ES-I3 (cell line): ENCODE measurements around the gene POU2F3.

Source experiments
- H3K36me3 ChIP-seq: 2 replicates; pipeline ENCODE4 v1.6.1; 2013; ENCODE audit warnings: mild to moderate bottlenecking, low read length, control low read depth, moderate library complexity; ENCODE audit not compliant: insufficient read depth
- H3K4me1 ChIP-seq: 2 replicates; pipeline ENCODE4 v1.6.1; 2013; ENCODE audit warnings: mild to moderate bottlenecking, control low read depth, low read length; ENCODE audit not compliant: insufficient read depth
- H3K9ac ChIP-seq: 2 replicates; pipeline ENCODE4 v1.6.1; 2013; ENCODE audit warnings: low read depth, mild to moderate bottlenecking, low read length, moderate library complexity
- H3K9me3 ChIP-seq: 2 replicates; pipeline ENCODE4 v1.6.1; 2013; ENCODE audit warnings: mild to moderate bottlenecking, low read length, moderate library complexity; ENCODE audit not compliant: control insufficient read depth, insufficient read depth

The POU2F3 gene

DNA sequence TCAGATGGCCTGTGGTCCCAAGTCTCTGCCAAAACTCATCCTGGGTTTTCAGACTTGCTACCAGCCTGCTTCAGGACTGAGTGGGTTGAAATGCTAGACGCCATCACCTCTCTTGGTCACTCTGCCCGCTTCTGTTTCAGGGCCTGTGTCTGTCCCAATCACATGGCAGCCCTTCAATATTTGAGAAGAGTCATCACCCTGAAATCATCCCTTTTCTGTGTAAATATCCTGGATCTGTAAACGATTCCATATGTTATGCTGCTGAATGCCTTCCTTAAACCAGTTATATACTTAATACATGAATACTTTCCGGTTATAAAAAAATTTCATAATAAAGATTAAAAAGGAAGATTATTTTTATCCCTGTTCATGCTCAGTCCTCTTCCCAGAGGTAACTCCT lies 45.3 kb downstream of the POU2F3 start:
- H3K9ac ChIP-seq, result no peak overlapping the region
- no peaks in the 10 kb centered on the region; the same call in 1 of the 2 replicates for H3K36me3 ChIP-seq
- H3K4me1 ChIP-seq, result peaks cover 11% of the 10 kb centered on the region; the same call in 1 of the 2 replicates
- no peaks in the 10 kb centered on the region for H3K9me3 ChIP-seq

DNA sequence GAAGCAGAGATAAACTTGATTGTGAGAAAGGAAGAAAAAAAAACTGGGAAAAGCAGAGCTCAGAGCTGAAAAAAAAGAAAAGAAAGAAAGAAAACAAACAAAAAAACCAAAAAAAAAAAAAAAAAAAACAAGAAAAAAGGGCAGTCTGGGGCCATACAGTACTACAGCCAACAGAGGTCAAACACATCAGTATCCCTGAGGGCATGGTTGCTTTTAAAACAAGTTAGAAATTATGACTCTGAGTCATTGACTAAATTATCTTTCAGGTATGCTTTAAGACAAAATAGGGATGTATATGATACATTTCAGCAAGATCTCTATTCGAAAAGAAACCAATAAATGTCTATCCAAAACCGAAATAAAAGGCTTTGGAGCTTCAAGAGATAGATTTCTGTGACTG lies 48.1 kb downstream of the POU2F3 start:
- no peaks in the 10 kb centered on the region; the same call in 1 of the 2 replicates for H3K36me3 ChIP-seq
- no peaks in the 10 kb centered on the region for H3K9me3 ChIP-seq
- H3K9ac ChIP-seq, result no peak overlapping the region
- peaks cover 4% of the 10 kb centered on the region; the same call in 1 of the 2 replicates for H3K4me1 ChIP-seq

DNA sequence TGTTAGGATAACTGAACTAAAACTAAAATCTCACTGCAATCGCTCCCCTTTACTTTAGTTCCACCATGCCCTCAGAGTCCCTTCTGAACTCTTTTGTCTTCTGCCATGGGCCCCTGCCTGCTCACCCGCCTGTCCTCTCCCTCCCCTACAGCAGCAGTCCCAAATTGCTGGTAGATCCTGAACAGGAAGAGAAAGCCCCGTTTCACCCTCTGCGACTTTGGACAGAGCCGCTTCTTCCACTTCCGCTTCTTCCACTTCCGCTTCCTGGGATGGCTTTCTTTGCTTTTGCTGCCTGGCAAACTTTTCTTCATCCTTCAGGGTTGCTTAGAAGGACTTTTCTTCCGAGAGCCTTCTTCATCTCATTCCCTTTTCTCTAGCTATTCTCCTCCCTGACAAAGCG lies 49.5 kb downstream of the POU2F3 start:
- no peaks in the 10 kb centered on the region for H3K9me3 ChIP-seq
- H3K9ac ChIP-seq, result no peak overlapping the region
- H3K4me1 ChIP-seq, result peaks cover 4% of the 10 kb centered on the region; the same call in 1 of the 2 replicates
- H3K36me3 ChIP-seq, result no peaks in the 10 kb centered on the region; the same call in 1 of the 2 replicates

DNA sequence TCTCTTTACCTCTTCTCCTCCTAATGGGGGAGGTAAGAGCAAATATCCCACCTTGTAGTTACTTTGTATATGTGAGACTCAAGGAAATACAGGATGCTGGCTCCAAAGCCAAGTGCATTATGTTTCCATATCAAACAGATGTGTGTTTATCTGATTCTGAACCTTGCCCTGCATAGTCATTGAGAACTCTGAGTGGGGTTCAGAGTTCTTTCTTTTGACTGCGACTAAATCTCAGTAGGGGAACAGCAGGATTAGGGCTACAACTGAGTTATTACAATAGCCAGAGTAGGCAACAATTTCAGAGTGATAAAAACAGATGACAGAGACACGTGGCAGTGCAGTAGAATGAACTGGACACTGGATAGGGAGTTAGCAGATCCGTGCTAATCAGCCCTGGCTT lies 51.0 kb downstream of the POU2F3 start:
- H3K9me3 ChIP-seq, result no peaks in the 10 kb centered on the region

GRCh38 chr11:120293038-120293800 lies 53.3 kb downstream of the POU2F3 start:
- Histone ChIP-seq H3K36me3 (no peaks in the 10 kb centered on the region; the same call in 1 of the 2 replicates), H3K9me3 (no peaks in the 10 kb centered on the region), H3K4me1 (peaks cover 6% of the 10 kb centered on the region; the same call in 1 of the 2 replicates), H3K9ac (no peak overlapping the region)

More for the DNA sequence above, 51.0 kb downstream of the POU2F3 start:
- Histone ChIP-seq H3K4me1 (peaks cover 4% of the 10 kb centered on the region; the same call in 1 of the 2 replicates), H3K36me3 (no peaks in the 10 kb centered on the region; the same call in 1 of the 2 replicates), H3K9ac (no peak overlapping the region)

DNA sequence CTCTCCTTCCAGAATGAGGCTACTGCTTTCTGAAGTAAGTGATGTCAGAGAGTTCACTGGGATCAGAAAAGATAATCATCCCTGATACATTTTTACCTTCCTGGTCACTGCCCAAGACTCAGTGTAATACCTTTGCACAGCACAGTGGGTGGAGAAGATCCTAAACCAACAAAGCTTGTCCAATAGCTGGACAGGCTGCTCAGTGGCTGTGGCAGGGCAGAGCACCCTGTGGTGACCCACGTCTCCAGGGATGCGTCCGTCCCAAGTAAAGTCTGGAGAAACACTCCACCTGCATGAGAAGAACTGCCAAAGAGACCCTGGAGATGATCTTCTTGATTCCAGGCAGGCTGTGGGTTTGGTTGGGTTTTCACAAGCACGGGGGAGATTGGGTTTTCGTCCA lies 54.2 kb downstream of the POU2F3 start:
- peaks cover 8% of the 10 kb centered on the region; the same call in 1 of the 2 replicates for H3K4me1 ChIP-seq
- H3K9me3 ChIP-seq, result no peaks in the 10 kb centered on the region
- no peak overlapping the region for H3K9ac ChIP-seq
- no peaks in the 10 kb centered on the region; the same call in 1 of the 2 replicates for H3K36me3 ChIP-seq

GRCh38 chr11:120295099-120295498 lies 55.2 kb downstream of the POU2F3 start:
- Histone ChIP-seq H3K9ac (no peak overlapping the region), H3K36me3 (no peaks in the 10 kb centered on the region), H3K9me3 (no peaks in the 10 kb centered on the region), H3K4me1 (peaks cover 12% of the 10 kb centered on the region)

DNA sequence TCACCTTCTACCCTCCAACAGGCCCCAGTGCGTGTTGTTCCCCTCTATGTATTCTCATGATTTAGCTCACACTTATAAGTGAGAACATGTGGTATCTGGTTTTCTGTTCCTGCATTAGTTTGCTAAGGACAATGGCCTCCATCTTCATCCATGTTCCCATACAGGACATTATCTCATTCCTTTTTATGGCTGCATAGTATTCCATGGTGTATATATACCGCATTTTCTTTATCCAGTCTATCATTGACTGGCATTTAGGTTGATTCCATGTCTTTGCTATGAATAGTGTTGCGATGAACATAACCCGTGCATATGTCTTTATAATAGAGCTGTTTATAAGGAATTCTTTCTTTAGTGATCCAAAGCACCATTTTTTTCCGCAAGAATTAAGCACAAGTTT lies 56.6 kb downstream of the POU2F3 start:
- Histone ChIP-seq H3K36me3 (no peaks in the 10 kb centered on the region), H3K9ac (no peak overlapping the region), H3K9me3 (no peaks in the 10 kb centered on the region), H3K4me1 (peaks cover 12% of the 10 kb centered on the region)

GRCh38 chr11:120298461-120298860 lies 58.5 kb downstream of the POU2F3 start:
- Histone ChIP-seq H3K36me3 (no peaks in the 10 kb centered on the region), H3K9ac (no peak overlapping the region), H3K9me3 (no peaks in the 10 kb centered on the region), H3K4me1 (peaks cover 18% of the 10 kb centered on the region)

DNA sequence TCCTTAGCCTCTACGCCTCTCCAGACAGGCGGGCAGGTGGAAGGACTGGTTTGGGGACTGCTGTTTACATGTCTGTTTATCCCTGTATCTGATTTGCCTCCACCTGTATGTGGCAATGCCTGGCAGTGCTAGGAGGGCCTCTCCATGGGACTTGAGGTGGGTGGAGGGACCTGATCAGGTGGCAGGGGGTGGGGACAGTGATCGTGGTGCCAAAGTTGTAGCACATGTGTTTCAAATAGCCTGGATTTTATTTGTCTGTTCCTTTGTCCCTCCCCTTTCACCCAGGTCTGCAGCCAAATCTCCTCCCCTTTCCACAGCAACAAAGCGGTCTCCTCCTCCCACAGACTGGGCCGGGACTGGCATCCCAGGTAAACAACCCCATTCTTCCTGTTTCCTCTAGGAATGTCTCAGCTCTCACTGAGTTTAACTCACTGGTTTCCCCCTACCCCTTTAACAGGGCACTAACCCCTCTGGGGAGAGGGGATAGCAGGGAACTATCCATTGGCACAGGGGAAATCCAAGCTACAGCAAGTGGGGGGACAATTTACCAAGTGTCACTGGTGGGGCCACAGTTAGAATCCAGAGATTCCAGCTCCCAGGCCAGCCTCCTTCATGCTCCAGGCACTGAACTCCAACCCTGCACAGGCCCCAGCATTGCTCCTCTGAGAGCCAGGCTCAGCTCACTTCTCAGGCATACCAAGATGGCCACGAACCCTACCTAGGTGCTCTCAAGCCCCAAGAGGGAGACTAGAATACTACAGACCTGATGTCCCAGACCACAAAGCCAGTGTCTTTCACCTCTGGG lies 62.3 kb downstream of the POU2F3 start:
- Histone ChIP-seq H3K4me1 (peaks cover 44% of the 10 kb centered on the region), H3K9me3 (no peaks in the 10 kb centered on the region), H3K36me3 (no peaks in the 10 kb centered on the region), H3K9ac (no peak overlapping the region)

- peaks cover 45% of the 10 kb centered on the region for H3K4me1 ChIP-seq
- no peaks in the 10 kb centered on the region for H3K9me3 ChIP-seq
- no peak overlapping the region for H3K9ac ChIP-seq
- no peaks in the 10 kb centered on the region for H3K36me3 ChIP-seq
Measured at GRCh38 chr11:120303004-120303637, 63.2 kb downstream of the POU2F3 start.

DNA sequence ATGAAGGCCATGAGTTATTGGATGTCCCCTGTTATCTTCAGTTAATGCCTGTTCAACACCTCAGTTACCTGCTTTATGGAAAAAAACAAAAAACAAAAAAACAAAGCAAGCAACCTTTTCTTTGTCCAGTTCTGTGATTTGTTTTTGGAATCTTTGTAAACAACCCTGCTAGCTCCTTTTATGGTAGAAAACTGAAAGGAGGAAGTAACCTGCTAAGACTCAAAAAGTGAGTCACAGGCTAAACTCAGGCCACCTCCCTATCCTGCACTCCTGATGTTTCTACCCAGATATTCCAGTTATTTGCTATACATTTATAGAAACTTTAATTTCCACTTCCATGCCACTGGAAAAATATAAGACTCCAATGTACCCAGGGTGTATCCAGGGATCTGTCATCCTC lies 64.6 kb downstream of the POU2F3 start:
- Histone ChIP-seq H3K9me3 (no peaks in the 10 kb centered on the region), H3K9ac (no peak overlapping the region), H3K36me3 (no peaks in the 10 kb centered on the region), H3K4me1 (peaks cover 37% of the 10 kb centered on the region)

GRCh38 chr11:120305286-120305685 lies 65.3 kb downstream of the POU2F3 start:
- H3K36me3 ChIP-seq, result no peaks in the 10 kb centered on the region
- no peak overlapping the region for H3K9ac ChIP-seq
- H3K9me3 ChIP-seq, result no peaks in the 10 kb centered on the region
- peaks cover 34% of the 10 kb centered on the region for H3K4me1 ChIP-seq

DNA sequence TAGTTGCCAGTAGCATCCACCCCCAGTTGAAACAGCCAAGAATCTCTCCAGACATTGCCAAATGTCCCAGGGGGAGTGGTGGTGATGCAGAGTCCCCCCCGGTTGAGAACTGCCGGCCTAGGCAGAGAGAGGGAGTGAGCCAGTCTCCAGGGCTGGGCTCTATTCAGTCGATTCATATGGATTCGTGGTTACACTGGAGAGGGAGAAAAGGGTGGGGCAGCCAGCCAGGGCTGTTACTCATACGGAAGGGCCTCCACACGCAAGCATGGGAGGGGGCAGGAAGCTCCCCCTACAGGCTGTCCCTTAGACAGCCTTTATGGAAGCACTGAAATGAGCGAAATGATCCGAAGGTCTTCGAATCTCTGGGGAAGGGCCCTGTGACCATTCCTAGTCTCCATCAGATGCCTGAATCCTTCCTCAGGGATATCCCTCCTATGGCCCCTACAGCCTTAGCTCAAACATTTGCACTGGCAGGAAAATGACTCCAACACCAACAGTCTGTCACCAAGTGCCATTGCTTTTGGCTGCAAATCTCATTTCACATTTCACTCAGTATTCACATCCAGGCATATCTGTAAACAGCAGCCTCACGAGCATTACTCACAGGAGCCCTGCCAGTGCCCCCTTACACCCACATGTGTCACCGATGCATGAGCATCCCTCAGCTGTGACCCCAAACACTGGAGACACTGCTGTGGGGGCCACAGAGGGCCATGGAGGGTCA lies 66.7 kb downstream of the POU2F3 start:
- Histone ChIP-seq H3K9ac (no peak overlapping the region), H3K4me1 (peaks cover 33% of the 10 kb centered on the region), H3K36me3 (no peaks in the 10 kb centered on the region), H3K9me3 (no peaks in the 10 kb centered on the region)
